Measurements from ENCODE around the gene SNRNP25.

Gene SNRNP25

GRCh38 chr16:104355-104754 is 50.7 kb downstream of the SNRNP25 start:
- DNase-seq (ENCODE audit: low read depth, low spot score) = no peak
- Histone ChIP-seq H3K27ac (no peak overlapping the region), H3K9ac (ENCODE audit: insufficient read length) (no peak overlapping the region)

DNA sequence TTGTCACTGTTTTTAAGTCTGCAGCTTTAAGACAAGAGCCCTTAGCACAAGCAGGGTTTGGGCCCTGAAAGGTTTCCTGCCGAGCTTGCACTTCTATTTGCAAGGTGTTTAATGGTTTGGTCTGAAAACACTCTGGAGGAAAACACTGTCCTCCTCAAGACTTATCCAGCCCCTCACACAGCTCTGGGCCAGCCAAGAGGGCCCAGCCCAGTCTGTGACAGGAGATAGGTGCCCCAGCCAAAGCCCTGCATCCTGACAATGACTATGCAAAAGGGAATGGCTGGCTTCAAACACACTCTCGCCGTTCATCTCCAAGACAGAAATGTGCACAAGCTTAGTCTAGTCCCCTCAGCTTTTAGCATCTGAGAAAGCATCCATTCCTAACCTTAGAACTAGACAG is 51.3 kb downstream of the SNRNP25 start:
- no peak overlapping the region for H3K9ac ChIP-seq (ENCODE audit: insufficient read length)
- TF ChIP-seq FOXP2 (optimal IDR thresholded peaks at IDR 0.05; ENCODE audit: control extremely low read depth, extremely low read length, insufficient read depth) (no peak), EZH2 (IDR thresholded peaks at IDR 0.05) (no peak), POLR2AphosphoS5 (IDR thresholded peaks at IDR 0.05; ENCODE audit: borderline replicate concordance, low read depth, low read length) (no peak)
- H3K4me3 ChIP-seq = no peak overlapping the region
- H3K27ac ChIP-seq = no peak overlapping the region
- H3K9me3 ChIP-seq (ENCODE audit: low read depth, low read length) = no peaks in the 10 kb centered on the region
- DNase-seq (ENCODE audit: low read depth, low spot score) = no peak
- peaks cover 7% of the 10 kb centered on the region; the same call in 1 of the 2 replicates for H3K36me3 ChIP-seq (ENCODE audit: insufficient read depth, low read length)

More at GRCh38 chr16:104355-104754, 50.7 kb downstream of the SNRNP25 start:
- Histone ChIP-seq H3K36me3 (ENCODE audit: insufficient read depth, low read length) (peaks cover 7% of the 10 kb centered on the region; the same call in 1 of the 2 replicates), H3K4me3 (no peak overlapping the region), H3K9me3 (ENCODE audit: low read depth, low read length) (no peaks in the 10 kb centered on the region)
- no peak for TF ChIP-seq FOXP2 (optimal IDR thresholded peaks at IDR 0.05; ENCODE audit: control extremely low read depth, extremely low read length, insufficient read depth)
- no peak for TF ChIP-seq POLR2AphosphoS5 (IDR thresholded peaks at IDR 0.05; ENCODE audit: borderline replicate concordance, low read depth, low read length)
- TF ChIP-seq EZH2 (IDR thresholded peaks at IDR 0.05) = no peak

- H3K9me3 ChIP-seq (ENCODE audit: low read depth, low read length) = no peaks in the 10 kb centered on the region
- TF ChIP-seq EZH2 (IDR thresholded peaks at IDR 0.05) = no peak
- no peak for TF ChIP-seq FOXP2 (optimal IDR thresholded peaks at IDR 0.05; ENCODE audit: control extremely low read depth, extremely low read length, insufficient read depth)
- no peak for TF ChIP-seq POLR2AphosphoS5 (IDR thresholded peaks at IDR 0.05; ENCODE audit: borderline replicate concordance, low read depth, low read length)
- H3K4me3 ChIP-seq = no peak overlapping the region
- no peak overlapping the region for H3K27ac ChIP-seq
- H3K9ac ChIP-seq (ENCODE audit: insufficient read length) = no peak overlapping the region
- H3K36me3 ChIP-seq (ENCODE audit: insufficient read depth, low read length) = peaks cover 7% of the 10 kb centered on the region; the same call in 1 of the 2 replicates
- DNase-seq (ENCODE audit: low read depth, low spot score) = no peak
Observed at GRCh38 chr16:105521-105920, 51.9 kb downstream of the SNRNP25 start.

DNA sequence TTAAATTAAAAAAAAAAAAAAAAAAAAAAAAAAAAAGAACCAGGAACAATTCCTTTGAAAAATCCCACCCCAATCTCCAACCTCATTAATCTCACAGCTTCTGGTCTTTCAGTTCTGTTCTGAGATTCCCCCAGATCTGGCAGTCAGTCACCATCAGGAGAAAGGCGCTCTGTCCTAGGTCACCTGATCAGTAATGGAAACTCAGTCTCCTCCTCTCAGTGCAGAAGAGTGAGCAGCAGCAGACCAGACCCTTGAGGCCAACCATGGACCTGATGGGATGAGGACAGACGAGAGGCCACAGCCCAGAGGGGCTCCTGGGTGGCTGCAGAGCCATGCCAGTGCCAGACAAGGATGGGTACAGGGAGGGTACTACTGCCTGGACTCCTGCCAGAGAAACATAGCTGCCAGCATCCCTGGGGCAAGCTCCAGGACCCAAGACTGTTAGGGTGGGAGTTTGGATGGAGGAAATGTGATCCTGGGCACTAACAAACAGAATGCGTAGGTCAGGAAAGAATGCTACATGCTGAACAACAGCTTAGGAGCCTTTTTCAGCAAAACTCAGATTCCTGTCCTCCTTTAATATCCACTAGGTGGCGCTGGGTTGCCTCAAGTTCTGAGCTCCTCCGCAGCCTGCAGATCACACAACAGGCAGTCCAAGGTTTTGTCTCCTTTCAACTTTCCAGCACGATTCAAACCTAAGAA is 53.1 kb downstream of the SNRNP25 start:
- TF ChIP-seq EZH2 (IDR thresholded peaks at IDR 0.05) (no peak), POLR2AphosphoS5 (IDR thresholded peaks at IDR 0.05; ENCODE audit: borderline replicate concordance, low read depth, low read length) (no peak), FOXP2 (optimal IDR thresholded peaks at IDR 0.05; ENCODE audit: control extremely low read depth, extremely low read length, insufficient read depth) (no peak)
- no peak overlapping the region for H3K27ac ChIP-seq
- no peaks in the 10 kb centered on the region for H3K9me3 ChIP-seq (ENCODE audit: low read depth, low read length)
- DNase-seq (ENCODE audit: low read depth, low spot score) = peak; percentile 39
- H3K9ac ChIP-seq (ENCODE audit: insufficient read length) = no peak overlapping the region
- no peak overlapping the region for H3K4me3 ChIP-seq
- H3K36me3 ChIP-seq (ENCODE audit: insufficient read depth, low read length) = peaks cover 11% of the 10 kb centered on the region

All from SK-N-MC (cell line).